Neural cell (in vitro differentiated cells): ENCODE data around the gene AFDN. TPM values are rescaled to one million over a fixed set of nuclear protein-coding genes. Genes with fewer than 3 reads are reported as not detected.

ENCODE experiments used
- H2AFZ ChIP-seq: fragments of 200-600, 300-800 bp; sonication (generic), shearing (Covaris generic); 2 replicates; pipeline ENCODE4 v1.6.0; 2014; ENCODE audit warnings: low read depth, mild to moderate bottlenecking, antibody characterized with exemption, low read length, moderate library complexity
- H3F3A ChIP-seq: fragments of 200-600 bp; shearing (Covaris generic); 2 replicates; pipeline ENCODE4 v1.6.1; 2016; ENCODE audit warnings: mild to moderate bottlenecking, moderate library complexity, mixed read lengths, antibody characterized with exemption, low read length; ENCODE audit not compliant: insufficient read depth, poor library complexity, severe bottlenecking
- H3K27ac ChIP-seq: fragments of 200-600, 300-800 bp; sonication (generic), shearing (Covaris generic); 2 replicates; pipeline ENCODE4 v1.5.1; 2014; ENCODE audit warnings: mild to moderate bottlenecking, low read length, moderate library complexity
- H3K27me3 ChIP-seq: fragments of 300-800, 200-600 bp; sonication (generic), shearing (Covaris generic); 2 replicates; pipeline ENCODE4 v1.6.0; 2014; ENCODE audit warnings: mild to moderate bottlenecking, low read depth, low read length, moderate library complexity; ENCODE audit not compliant: insufficient read depth
- H3K36me3 ChIP-seq: fragments of 300-800, 200-600 bp; sonication (generic), shearing (Covaris generic); 2 replicates; pipeline ENCODE4 v1.5.1; 2014; ENCODE audit warnings: mild to moderate bottlenecking, antibody characterized with exemption, low read length, moderate library complexity; ENCODE audit not compliant: insufficient read depth
- H3K4me2 ChIP-seq: fragments of 300-800, 200-600 bp; sonication (generic), shearing (Covaris generic); 2 replicates; pipeline ENCODE4 v1.6.0; 2014; ENCODE audit warnings: mild to moderate bottlenecking, low read length
- H3K4me3 ChIP-seq: fragments of 300-800, 200-600 bp; sonication (generic), shearing (Covaris generic); 2 replicates; pipeline ENCODE4 v1.5.1; 2014; ENCODE audit warnings: mild to moderate bottlenecking, low read length, moderate library complexity
- H3K79me2 ChIP-seq: fragments of 200-600 bp; shearing (Covaris generic); replicated peaks from 2 replicates; pipeline ENCODE4 v1.6.0; 2014; ENCODE audit warnings: mild to moderate bottlenecking, low read length, moderate library complexity; ENCODE audit not compliant: insufficient read depth
- H3K9ac ChIP-seq: fragments of 300-800, 200-600 bp; sonication (generic), shearing (Covaris generic); 2 replicates; pipeline ENCODE4 v1.6.1; 2016; ENCODE audit warnings: mild to moderate bottlenecking, low read length, mixed read lengths
- H3K9me2 ChIP-seq: fragments of 200-600 bp; shearing (Covaris generic); 2 replicates; pipeline ENCODE4 v1.6.1; 2016; ENCODE audit warnings: mild to moderate bottlenecking, low read length, mixed read lengths; ENCODE audit not compliant: insufficient read depth
- H3K9me3 ChIP-seq: fragments of 200-600, 300-800 bp; sonication (generic), shearing (Covaris generic); 2 replicates; pipeline ENCODE4 v1.6.1; 2016; ENCODE audit warnings: mild to moderate bottlenecking, mixed run types, low read length, moderate library complexity, mixed read lengths
- H4K20me1 ChIP-seq: fragments of 200-600 bp; shearing (Covaris generic); 2 replicates; pipeline ENCODE4 v1.6.1; 2016; ENCODE audit warnings: mild to moderate bottlenecking, mixed run types; ENCODE audit not compliant: insufficient read depth
- CTCF ChIP-seq: fragments of 450-650 bp; IDR thresholded peaks from 2 replicates; pipeline ENCODE4 v1.5.1; 2014; ENCODE audit warnings: antibody characterized with exemption, mild to moderate bottlenecking, moderate library complexity; ENCODE audit not compliant: poor library complexity, severe bottlenecking
- EP300 ChIP-seq: fragments of 450-650 bp; conservative IDR thresholded peaks from 2 replicates; pipeline ENCODE4 v1.6.1; 2014; ENCODE audit warnings: antibody characterized with exemption, mild to moderate bottlenecking, moderate library complexity; ENCODE audit not compliant: poor library complexity, severe bottlenecking
- EZH2 ChIP-seq: fragments of 200-600, 300-800 bp; shearing (Covaris generic), sonication (generic); IDR thresholded peaks from 2 replicates; pipeline ENCODE4 v1.6.1; 2014; ENCODE audit warnings: antibody characterized with exemption, low read length, borderline replicate concordance, mild to moderate bottlenecking; ENCODE audit not compliant: insufficient read depth, poor library complexity, severe bottlenecking
- MXI1 ChIP-seq: fragments of 450-650 bp; conservative IDR thresholded peaks from 2 replicates; pipeline ENCODE4 v1.6.1; 2014; ENCODE audit warnings: antibody characterized with exemption, mild to moderate bottlenecking; ENCODE audit not compliant: poor library complexity, severe bottlenecking
- POLR2AphosphoS5 ChIP-seq: IDR thresholded peaks from 2 replicates; pipeline ENCODE4 v1.6.1; 2012
- RAD21 ChIP-seq: fragments of 450-650 bp; conservative IDR thresholded peaks from 2 replicates; pipeline ENCODE4 v1.6.1; 2014; ENCODE audit warnings: antibody characterized with exemption, mild to moderate bottlenecking, moderate library complexity
- REST ChIP-seq: IDR thresholded peaks from 2 replicates; pipeline ENCODE4 v1.6.1; 2012; ENCODE audit warnings: borderline replicate concordance
- SMC3 ChIP-seq: fragments of 450-650 bp; conservative IDR thresholded peaks from 2 replicates; pipeline ENCODE4 v1.6.1; 2014; ENCODE audit warnings: antibody characterized with exemption, mild to moderate bottlenecking, moderate library complexity; ENCODE audit not compliant: poor library complexity
- TAF1 ChIP-seq: IDR thresholded peaks from 2 replicates; pipeline ENCODE4 v1.6.1; 2012; ENCODE audit warnings: low read depth
- polyA plus RNA-seq: library from polyadenylated mRNA; depleted of rRNA; stranded (reverse); fragments of >200 nt; gene quantifications from 2 replicates; pipeline ENCODE4 v1.2.3, GENCODE V29; 2014

AFDN gene
- polyA plus RNA-seq, 1 donor from 2014 or later: 193 TPM

GRCh38 chr6:167946604-167947003, 119.9 kb downstream of the AFDN start:
- Histone ChIP-seq H3K9me2 (no peaks in the 10 kb centered on the region), H3K9ac (no peak overlapping the region), H3F3A (no peaks in the 10 kb centered on the region), H4K20me1 (no peaks in the 10 kb centered on the region), H3K4me2 (no peak overlapping the region), H3K36me3 (peaks cover 26% of the 10 kb centered on the region), H2AFZ (no peak overlapping the region), H3K79me2 (peaks cover 2% of the 10 kb centered on the region), H3K9me3 (no peaks in the 10 kb centered on the region), H3K4me3 (no peak overlapping the region), H3K27ac (no peak overlapping the region), H3K27me3 (no peaks in the 10 kb centered on the region)
- no peak for TF ChIP-seq MXI1
- no peak for TF ChIP-seq EZH2
- TF ChIP-seq REST: no peak
- TF ChIP-seq TAF1: no peak
- no peak for TF ChIP-seq RAD21
- TF ChIP-seq SMC3: no peak
- no peak for TF ChIP-seq EP300
- TF ChIP-seq POLR2AphosphoS5: no peak
- no peak for TF ChIP-seq CTCF

GRCh38 chr6:167947716-167948115, 121.0 kb downstream of the AFDN start:
- H3K4me2 ChIP-seq: no peak overlapping the region
- H3K27ac ChIP-seq: no peak overlapping the region
- no peaks in the 10 kb centered on the region for H3K9me2 ChIP-seq
- H2AFZ ChIP-seq: no peak overlapping the region
- TF ChIP-seq CTCF: no peak
- TF ChIP-seq REST: no peak
- no peak for TF ChIP-seq SMC3
- H4K20me1 ChIP-seq: no peaks in the 10 kb centered on the region
- H3K4me3 ChIP-seq: no peak overlapping the region
- H3F3A ChIP-seq: no peaks in the 10 kb centered on the region
- H3K27me3 ChIP-seq: no peaks in the 10 kb centered on the region
- no peak overlapping the region for H3K9ac ChIP-seq
- H3K36me3 ChIP-seq: peaks cover 31% of the 10 kb centered on the region
- peaks cover 4% of the 10 kb centered on the region for H3K79me2 ChIP-seq
- no peaks in the 10 kb centered on the region for H3K9me3 ChIP-seq
